NK-92 (cell line): ENCODE measurements around the gene FAM111B.
"Not testable (repeated sequence)": the region's sequence is repeated elsewhere in the genome, so short reads cannot be mapped to it uniquely, and the experiment has no call there.

Experiments
- DNase-seq: peaks from one replicate; lab custom pipeline; 2025; ENCODE audit not compliant: unreplicated experiment; lab: John Stamatoyannopoulos, UW

The FAM111B gene

DNA sequence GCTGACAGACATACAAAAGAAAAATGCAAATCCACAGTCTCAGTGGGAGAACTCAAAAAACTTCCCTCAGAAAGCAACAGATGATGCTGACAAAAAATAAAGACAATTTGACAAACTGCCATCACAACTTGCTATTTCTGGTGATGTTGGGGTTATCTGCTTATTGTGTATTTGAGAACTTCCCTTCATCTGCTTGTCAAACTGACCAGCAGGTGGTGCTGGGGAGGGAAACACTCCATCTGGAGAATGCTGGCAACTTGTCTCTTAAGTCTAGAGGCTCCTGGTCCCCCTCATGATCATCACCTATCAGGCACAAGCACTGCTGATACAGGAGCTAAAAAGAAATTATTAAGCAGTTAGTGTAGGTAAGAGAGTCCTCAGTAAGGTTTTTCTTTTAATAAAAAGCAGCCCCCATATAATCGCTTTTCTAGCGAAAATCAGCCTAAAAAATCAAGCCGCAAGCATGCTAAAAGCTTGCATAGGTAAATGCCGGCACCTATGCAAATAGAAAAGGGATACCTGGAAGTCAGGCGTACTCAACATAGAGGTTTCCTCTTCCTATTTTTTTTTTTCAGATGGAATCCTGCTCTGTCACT lies 9.8 kb upstream of the FAM111B start:
- no peak for DNase-seq

DNA sequence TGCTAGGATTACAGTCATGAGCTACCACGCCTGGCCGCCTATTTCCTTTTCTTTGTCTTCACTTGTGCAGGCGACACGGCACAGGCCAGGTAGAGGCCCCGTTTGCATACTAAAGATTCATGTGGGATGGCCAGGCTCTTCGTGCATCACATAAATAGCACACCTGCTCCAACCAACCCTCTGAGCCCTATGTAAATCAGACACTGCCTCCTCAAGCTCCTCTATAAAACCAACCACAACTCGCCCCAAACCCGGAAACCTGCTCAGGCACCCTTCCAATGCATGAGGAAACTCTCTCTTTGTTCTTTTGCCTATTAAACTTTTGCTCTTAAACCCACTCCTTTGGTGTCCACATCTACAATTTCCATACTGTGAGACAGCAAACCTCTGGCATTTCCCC lies 9.1 kb upstream of the FAM111B start:
- DNase-seq = not testable (repeated sequence)

- no peak for DNase-seq
These were observed 4.7 kb upstream of the FAM111B start for GRCh38 chr11:59102259-59102765.

DNA sequence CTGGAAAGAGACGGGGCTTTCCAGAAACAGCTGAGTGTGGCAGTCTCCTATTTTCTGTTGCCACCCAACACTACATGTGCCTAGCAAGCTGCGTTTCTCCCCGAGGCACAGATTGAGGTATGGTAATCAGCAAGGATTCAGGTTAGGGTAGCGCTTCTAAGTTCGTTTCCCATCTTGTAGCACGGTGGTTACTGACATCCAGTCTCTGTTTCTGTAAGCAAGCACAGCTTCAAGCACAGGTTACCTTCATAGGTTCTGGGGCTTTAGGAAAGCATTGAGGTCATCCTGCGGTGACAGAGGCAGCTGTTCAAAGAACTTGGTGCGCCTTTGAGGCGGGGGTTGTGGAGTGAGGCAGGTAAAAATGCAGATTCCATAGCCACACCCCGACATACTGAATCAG lies 684 bp downstream of the FAM111B start:
- DNase-seq = not testable (repeated sequence)

GRCh38 chr11:59112494-59112893 lies 5.5 kb downstream of the FAM111B start:
- no peak for DNase-seq

DNA sequence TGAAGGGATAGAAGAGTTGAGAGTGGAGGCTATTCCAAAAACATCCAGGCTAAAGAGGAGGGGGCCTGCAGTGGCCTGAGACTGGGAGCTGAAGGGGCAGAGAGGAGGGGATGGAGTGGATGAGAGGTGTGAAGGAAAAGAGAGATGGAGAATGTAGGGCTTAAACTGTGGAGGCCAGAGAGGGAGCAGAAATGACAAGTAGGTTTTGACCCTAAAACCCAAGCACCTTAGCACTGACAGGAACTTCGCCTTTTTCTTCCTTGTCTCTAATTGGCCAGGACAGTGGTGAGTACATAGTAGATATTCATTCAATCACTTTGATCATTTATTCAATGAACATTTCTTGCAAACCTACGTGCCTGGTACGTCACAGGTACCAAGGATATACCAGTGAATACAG lies 7.3 kb downstream of the FAM111B start:
- DNase-seq = no peak

DNA sequence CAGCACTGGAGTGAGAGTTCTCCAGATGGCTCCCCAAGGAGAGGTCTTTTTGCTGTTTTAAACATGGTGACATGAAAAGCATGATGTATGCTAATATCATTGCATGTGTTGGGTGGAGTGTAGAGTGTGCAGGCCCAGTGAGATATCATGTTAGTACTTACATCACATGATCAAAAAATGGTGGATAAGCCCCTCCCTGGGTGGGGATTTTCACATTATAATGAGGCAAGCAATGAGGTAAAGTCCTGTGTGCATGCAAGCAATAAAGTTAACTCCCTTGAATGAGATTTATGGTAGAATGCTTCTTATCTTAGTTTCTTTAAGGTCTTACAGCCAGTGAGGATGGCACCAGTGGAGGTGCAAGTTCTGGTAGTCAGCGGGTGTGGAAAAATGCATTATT lies 8.5 kb downstream of the FAM111B start:
- DNase-seq = no peak

- no peak for DNase-seq
These were observed 10.7 kb downstream of the FAM111B start for GRCh38 chr11:59117774-59118173.

- DNase-seq = no peak
These were observed 12.8 kb downstream of the FAM111B start for GRCh38 chr11:59119826-59120225.

DNA sequence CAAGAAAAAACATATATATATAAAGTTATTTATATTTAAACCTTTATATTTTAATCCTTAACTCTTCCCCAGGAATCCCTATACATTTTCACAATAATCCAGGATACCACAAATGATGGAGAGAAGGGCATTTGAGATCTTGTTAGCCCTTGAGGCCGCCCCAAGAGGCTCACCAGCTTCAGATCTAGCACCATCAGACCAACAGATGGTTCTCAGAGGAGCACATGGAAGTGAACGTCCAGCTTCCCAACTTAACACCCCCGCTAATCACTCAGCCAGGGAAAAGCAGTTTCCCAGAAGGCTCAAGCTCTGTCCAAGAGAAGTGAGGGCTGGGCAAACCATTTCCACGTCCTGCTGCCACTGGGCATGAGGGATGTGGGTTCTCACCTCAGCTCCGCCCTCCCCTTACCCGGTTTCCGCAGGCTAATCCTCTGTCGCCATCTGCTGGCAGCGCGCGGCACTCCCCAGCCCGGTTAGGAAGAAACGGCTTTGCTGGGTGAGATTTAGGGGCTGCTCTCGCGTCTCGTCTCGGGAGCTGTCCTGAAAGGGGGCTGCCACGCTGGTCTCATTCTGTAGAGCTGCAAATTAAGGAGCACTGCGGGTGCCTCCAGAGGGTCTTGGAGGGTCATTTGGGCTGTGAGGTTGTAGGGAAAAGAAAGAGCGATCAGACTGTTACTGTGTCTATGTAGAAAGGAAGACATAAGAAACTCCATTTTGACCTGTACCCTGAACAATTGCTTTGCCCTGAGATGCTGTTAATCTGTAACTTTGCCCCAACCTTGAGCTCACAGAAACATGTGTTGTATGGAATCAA lies 28.8 kb downstream of the FAM111B start:
- DNase-seq = no peak

DNA sequence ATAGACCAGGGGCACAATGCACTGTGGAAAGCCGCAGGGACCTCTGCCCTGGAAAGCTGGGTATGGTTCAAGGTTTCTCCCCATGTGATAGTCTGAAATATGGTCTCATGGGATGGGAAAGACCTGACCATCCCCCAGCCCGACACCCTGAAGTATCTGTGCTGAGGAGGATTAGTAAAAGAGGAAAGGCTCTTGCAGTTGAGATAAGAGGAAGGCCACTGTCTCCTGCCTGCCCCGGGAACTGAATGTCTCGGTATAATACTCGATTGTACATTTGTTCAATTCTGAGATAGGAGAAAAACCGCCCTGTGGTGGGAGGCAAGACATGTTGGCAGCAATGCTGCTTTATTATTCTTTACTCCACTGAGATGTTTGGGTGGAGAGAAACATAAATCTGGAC lies 29.5 kb downstream of the FAM111B start:
- DNase-seq = not testable (repeated sequence)

DNA sequence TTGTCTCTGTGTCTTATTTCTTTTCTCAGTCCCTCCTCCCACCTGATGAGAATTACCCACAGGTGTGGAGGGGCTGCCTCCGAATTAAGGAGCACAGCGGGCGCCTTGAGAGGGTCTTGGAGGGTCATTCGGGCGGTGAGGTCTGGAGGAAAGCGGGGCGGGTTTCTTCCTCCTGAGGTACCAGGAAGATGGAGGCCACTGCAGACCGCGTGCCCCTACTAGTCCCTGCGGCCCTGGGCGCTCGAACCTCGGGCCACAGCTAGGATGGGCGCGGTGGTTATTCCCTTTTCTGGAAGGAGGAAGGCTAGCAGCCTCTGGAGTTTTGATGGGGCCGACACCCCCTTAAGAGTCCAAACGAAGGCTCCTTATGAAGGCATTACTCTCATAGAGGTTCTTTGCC lies 30.2 kb downstream of the FAM111B start:
- DNase-seq = no peak

- no peak for DNase-seq
These were observed 31.6 kb downstream of the FAM111B start for GRCh38 chr11:59138643-59139042.

GRCh38 chr11:59141191-59141590 lies 34.2 kb downstream of the FAM111B start:
- DNase-seq = no peak

DNA sequence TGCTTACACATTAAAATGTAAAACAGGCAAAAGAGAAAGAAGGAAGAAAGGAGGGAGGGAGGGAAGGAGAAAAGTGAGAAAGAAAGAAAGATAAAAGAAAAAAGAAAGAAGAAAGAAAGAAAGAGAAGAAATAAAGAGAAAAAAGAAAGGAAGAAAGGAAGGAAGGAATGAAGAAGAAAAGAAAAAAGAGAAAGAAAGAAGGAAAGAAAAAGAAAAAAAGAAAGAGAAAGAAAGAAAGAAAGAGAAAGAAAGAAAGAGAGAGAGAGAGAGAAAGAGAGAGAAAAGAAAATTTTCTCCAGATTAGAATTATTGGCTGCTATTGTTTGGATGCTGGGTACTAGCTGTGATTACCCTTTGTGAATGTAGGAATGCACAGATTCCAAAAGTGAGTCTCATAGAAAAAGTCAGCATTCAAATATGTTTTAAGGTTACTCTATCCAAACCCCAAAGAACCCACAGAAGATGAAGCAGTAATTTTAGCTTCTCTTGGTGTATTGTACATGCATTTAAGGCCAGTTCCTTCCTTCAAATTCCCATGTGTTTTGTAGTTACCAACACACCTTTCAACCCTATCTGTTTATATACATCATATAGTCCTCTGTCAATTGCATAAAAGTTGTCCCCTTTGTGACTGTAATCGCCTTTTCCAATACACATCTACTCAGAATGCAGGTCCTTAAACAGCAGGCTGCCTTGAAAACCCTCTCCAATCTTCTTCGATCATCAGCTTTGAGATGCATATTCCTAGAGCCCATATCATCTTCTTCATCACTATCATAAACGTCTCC lies 34.8 kb downstream of the FAM111B start:
- DNase-seq = no peak

DNA sequence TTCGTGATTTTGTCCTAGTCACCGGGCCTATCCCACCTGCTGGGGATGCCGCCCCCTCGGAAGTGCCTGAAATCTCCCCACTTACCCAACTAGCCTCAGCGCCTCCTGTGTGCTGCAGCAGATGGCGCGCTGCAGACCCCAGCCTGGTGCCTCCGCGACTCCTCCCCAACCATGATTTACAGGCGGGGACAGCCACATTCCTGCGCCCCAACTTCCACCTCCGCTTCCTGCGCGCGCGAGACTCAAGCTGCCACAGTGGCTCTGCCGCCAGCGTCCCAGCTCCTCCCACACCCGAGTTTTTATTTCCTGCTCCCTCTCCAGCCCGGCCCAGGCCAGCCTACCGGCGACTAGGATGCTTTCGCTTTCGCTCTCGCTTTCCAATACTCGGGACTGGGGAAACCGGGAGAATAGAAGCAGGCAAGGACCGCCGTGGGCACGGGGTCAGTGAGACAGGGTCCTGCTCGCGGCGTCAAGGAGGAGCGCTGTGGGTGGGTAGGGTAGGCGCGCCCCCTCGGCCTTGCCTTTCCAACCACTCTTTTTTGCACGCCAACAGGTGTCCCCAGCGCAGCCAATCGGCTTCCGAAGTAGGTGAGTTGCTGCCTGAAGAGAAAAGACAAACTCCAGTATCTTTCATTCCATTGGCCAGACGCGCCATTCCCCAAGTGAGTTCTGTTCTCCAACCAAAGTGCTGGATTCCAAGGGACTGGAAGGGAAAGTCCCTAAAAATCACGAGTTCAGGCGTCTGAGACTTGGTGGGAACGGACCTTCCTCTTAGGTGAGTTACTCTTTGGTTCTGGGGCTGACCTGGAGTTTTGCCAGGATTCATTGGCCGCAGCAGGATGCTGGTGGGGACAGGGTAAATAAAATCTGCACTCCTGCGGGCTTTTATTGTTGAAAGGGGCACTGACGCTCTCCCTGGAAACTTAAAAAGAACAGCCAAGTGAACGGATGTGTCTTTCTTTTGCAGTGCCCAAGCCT lies 35.8 kb downstream of the FAM111B start, which contains the start of gene FAM111A:
TSS of gene FAM111A (plus strand) at position 327 of the 978 bp plus-strand sequence. CDS start 6,017 bp downstream, outside the sequence.
- DNase-seq = no peak

GRCh38 chr11:59144096-59144495 lies 37.1 kb downstream of the FAM111B start:
- no peak for DNase-seq

- DNase-seq = peak; percentile 12
These were observed 37.7 kb downstream of the FAM111B start for GRCh38 chr11:59144579-59145345.

GRCh38 chr11:59145534-59145933 lies 38.5 kb downstream of the FAM111B start:
- no peak for DNase-seq

DNA sequence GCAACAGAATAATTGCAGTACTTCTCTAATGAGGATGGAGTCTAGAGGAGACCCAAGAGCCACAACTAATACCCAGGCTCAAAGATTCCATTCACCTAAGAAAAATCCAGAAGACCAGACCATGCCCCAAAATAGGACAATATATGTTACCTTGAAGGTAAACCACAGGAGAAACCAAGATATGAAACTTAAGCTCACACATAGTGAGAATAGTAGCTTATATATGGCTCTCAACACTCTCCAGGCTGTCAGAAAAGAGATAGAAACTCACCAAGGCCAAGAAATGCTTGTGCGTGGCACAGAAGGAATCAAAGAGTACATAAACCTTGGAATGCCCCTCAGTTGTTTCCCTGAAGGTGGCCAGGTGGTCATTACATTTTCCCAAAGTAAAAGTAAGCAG lies 44.7 kb downstream of the FAM111B start:
- no peak for DNase-seq
